ENCODE results near the gene PSMA7.
"Not testable (repeated sequence)": the region's sequence is repeated elsewhere in the genome, so short reads cannot be mapped to it uniquely, and the experiment has no call there.

The PSMA7 gene

GRCh38 chr20:62151835-62152364 lies 8.7 kb upstream of the PSMA7 start:
- no peak for DNase-seq

- DNase-seq: no peak
These were observed 8.0 kb upstream of the PSMA7 start for GRCh38 chr20:62151225-62151624.

GRCh38 chr20:62150310-62150575 lies 7.0 kb upstream of the PSMA7 start:
- no peak for DNase-seq

- DNase-seq: no peak
These were observed 6.5 kb upstream of the PSMA7 start for GRCh38 chr20:62149532-62150309.

- DNase-seq: no peak
These were observed 5.7 kb upstream of the PSMA7 start for GRCh38 chr20:62148908-62149314.

GRCh38 chr20:62148383-62148782 lies 5.2 kb upstream of the PSMA7 start:
- not testable (repeated sequence) for DNase-seq

- no peak for DNase-seq
These were observed 4.3 kb upstream of the PSMA7 start for GRCh38 chr20:62147528-62147927.

GRCh38 chr20:62147125-62147524 lies 3.9 kb upstream of the PSMA7 start:
- no peak for DNase-seq

GRCh38 chr20:62146019-62146755 lies 3.0 kb upstream of the PSMA7 start:
- no peak for DNase-seq

- DNase-seq: no peak
These were observed 2.5 kb upstream of the PSMA7 start for GRCh38 chr20:62145688-62146018.

- peak; percentile 86 for DNase-seq
These were observed 997 bp upstream of the PSMA7 start for GRCh38 chr20:62143957-62144825.

- DNase-seq: peak; percentile 72
These were observed 728 bp downstream of the PSMA7 start for GRCh38 chr20:62142252-62143080.

GRCh38 chr20:62141397-62142251 lies 1.6 kb downstream of the PSMA7 start:
- peak; percentile 69 for DNase-seq

- no peak for DNase-seq
These were observed 2.2 kb downstream of the PSMA7 start for GRCh38 chr20:62141043-62141396.

GRCh38 chr20:62139636-62140035 lies 3.6 kb downstream of the PSMA7 start:
- DNase-seq: no peak

GRCh38 chr20:62138912-62139311 lies 4.3 kb downstream of the PSMA7 start:
- no peak for DNase-seq

GRCh38 chr20:62138204-62138543 lies 5.0 kb downstream of the PSMA7 start:
- DNase-seq: no peak

GRCh38 chr20:62137478-62138203 lies 5.6 kb downstream of the PSMA7 start:
- DNase-seq: no peak

- no peak for DNase-seq
These were observed 6.2 kb downstream of the PSMA7 start for GRCh38 chr20:62137092-62137384.

- DNase-seq: peak; percentile 89
These were observed 6.7 kb downstream of the PSMA7 start for GRCh38 chr20:62136283-62137091.

Measured in activated effector memory CD4-positive, alpha-beta T cell treated with anti-CD3 and anti-CD28 coated beads, Interleukin-2, amount 50 U/mL, for 16 hours (primary cell).